Measurements from ENCODE around the gene KRTAP10-6.
"Not testable (repeated sequence)": the region's sequence is repeated elsewhere in the genome, so short reads cannot be mapped to it uniquely, and the experiment has no call there.

The KRTAP10-6 gene

DNA sequence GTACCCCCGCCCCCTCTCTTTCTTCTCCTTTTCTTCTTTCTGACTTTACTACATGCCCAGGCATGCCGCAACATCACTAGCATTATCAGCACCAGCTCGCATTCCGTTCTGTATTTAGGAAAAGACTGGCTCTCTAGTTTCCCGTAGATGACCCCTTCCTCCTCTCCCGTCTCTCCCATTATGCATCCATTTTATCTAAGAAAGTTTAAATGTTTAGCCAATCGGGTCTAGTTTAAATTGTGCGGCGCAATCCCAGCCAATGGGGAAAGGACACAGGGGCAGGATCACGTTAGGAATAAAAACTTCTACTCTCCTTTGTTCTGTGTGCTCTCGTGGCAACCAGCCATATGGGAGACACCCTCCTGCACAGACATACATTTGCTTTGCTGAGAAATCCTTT, 5.8 kb upstream of the KRTAP10-6 start:
- DNase-seq (ENCODE audit: low read depth), result no peak

DNA sequence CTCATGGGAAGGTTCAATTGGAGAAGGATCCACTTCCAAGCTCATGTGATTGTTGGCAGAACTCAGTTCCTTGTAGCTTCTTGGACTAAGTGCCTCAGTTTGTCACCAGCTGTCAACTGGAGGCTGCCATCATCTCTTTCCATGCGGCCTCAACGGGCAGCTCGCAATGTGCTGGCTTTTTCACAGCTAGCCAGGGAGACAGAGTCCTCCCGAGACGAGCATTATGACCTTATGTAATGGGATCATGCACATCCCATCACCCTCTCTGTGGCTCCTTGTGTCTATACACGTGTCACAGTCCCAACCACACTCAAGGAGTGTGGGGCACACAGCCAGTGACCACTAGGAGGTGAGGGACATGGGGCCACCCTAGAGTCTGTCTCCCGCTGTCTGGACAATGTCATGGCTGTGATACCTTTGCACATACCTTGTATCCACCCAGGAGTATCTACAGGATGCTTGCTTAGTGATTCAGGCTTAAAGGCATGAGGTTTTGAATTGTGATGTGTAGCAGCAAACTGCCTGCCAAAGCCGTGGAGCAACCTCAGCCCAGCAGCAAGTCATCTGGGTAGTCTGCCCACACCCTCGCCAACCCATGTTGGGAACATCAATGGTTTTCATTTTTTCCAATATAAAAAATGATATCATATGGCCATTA, 3.9 kb upstream of the KRTAP10-6 start:
- no peak for DNase-seq (ENCODE audit: low read depth)

DNA sequence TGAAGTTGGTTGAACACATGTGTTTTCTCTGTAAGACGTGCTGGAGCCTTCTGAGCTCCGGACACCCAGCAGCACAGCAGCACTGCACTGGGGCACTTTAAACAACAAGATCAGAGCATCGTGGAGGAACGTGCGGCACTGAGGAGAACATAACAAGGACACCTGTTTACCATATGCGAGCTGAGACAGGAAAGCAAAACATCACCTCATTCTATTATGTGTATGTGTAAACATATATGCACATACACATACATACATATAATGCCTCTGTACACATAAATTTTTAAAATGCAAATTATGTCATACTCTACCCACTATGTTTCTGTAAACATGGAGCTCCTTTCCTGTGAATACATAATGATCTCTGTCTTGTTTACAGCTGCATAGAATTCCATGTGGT, 3.2 kb upstream of the KRTAP10-6 start:
- DNase-seq (ENCODE audit: low read depth), result no peak

DNA sequence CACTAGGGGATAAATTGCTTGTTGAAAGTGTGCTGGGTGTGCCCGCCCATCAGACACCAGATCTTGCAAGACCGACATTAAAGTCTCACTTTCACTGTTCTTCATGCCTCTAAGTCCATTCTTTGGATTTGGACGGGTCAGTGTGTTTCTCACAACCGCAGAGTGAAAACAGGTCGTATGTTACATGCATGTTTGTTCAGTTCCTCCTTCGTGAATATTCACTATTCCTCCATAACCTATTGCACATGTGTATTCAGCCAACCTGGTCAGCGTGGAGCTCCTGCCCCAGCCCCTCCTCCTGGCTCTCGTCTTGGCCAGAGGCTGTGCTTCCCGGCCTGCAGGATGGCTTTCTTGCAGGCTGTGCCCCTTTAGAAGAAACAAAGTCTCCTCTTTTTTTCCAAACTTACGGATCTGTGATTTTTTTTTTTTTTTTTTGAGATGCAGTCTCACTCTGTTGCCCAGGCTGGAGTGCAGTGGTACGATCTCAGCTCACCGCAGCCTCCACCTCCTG, 2.2 kb upstream of the KRTAP10-6 start:
- DNase-seq (ENCODE audit: low read depth), result no peak

DNA sequence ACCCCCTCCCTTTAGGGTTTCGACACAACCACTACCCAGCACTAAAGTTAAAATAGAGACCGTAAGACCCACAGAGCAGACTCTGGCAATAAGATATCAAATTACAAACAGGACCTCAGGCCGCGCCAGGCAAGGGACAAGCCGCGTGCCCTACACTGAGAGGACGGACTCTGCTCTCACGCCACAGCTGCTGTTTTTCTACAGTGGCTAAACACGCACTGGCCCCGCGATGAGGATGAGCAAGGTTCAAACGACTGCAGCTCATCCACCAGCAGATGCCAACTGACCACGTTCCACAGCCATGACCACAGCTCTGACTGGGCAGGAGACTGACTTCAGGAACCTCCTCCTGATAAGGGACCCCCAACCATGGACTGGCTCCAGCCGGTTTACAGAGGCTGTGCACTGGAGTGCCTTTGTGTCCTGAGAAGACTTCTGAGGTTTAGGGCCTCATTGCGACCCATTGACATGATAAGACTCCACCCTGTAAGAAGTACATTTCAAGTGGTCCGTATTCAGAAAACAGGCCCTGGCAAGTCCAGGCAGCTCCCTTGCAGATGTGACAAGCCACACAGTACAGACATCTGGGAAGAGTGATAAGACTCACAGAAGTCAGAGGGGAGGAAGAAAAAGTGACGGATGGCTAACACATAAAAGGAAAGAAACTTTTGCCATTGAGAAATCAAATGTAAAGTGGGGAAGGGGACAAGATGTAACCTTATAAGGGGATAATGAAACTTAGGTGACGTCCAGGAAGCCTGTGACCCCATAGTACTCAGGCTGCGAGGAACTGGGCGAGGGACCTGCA, 1.5 kb upstream of the KRTAP10-6 start:
- DNase-seq (ENCODE audit: low read depth), result no peak

DNA sequence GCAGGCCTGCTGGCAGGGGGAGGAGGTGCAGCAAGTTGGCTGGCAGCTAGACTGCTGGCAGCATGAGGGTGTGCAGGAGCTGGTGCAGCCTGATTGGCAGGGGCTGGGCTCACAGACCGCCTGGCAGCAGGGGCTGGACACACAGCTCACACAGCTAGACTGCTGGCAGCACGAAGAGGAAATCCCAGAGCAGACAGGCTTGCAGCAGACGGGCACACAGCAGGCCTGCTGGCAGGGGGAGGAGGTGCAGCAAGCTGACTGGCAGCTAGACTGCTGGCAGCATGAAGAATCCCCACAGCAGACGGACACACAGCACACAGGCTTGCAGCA, 539 bp downstream of the KRTAP10-6 start:
- DNase-seq (ENCODE audit: low read depth), result not testable (repeated sequence)

DNA sequence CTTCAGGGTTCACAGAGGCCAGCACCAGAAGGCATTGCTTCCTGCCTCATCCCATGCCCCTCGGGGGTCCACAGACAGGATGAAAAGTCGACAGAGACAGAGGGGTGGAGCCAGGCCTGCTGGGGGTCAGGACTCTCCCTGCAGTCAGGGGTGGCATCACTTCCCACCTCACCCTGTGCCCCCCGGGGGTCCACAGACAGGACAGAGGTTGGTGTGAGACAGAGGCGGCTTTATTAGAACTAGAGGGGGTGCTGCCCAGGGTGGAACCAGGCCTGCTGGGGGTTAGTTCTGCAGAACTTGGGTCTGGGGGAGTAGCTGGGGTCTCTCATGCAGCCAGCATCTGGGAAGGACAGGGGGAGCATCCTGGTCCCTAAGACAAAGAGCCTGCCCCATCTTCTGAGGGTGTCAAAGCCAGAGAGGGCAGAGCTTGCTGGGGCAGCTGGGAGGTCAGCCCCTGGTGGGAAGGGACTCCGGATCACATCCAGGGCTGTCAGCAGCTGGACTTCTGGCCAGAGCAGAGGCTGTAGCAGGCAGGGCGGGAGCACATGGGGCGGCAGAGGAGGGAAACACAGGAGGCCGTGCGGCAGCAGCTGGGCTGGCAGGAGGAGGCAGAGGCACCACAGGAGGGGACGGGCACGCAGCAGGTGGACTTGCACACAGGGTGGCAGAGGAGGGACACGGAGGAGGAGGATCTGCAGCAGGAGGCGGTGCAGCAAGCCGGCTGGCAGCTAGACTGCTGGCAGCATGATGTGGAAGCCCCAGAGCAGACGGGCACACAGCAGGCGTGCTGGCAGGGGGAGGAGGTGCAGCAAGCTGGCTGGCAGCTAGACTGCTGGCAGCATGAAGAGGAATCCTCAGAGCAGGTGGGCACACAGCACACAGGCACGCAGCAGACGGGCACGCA, 1.2 kb downstream of the KRTAP10-6 start:
- DNase-seq (ENCODE audit: low read depth), result not testable (repeated sequence)

DNA sequence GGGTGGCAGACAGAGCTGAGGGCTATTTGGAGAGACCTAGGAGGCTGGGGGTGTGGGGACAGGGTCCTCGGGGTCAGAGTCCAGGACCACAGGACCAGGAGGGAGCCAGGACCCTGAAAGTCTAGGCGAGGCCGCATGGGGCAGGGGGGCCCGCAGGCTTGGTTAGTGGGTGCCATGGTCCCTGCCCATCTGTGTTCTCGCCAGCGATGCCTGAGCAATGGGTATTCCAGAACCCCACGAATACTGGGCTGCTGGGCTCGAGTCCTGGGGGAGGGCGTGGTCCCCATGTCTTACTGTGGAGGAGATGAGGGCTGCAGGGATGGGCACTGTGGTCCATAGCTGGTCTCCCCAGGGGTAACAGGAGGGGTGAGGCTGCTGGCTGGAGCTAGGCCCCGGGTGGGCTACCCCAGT, 2.0 kb downstream of the KRTAP10-6 start:
- no peak for DNase-seq (ENCODE audit: low read depth)

DNA sequence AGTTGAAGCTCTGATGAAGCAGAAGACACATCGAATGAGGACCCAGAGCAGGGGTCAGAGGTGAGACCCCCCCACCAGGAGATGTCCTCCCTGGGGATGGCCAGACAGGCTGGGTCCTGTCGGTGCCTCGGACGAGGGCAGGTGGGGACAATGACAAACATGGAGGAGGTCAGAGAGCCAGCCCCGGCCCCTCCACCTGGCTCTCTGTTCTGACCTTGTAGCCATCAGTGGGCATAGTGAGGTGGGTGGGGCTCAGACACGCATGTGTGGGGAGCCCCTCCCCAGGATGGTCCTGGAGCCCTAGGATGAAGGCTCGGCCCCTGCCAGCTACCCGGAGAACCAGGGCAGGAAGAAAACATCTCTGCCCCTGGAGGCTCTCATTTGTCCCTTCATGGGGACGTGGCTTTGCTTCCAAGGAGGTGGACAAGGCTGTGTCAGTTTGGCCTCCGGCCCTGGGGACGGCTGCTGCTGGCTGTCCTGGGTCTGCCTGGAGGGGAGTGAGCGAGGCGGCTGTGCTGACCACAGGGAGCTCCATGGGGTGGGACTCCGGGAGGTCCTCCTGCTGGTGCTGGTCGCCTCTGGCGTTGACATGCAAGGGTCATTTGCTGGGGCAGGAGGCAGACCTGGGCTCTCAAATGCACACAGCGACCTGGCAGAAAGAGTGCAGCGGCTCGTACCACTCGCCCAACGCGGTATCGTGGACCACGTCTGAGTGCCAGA, 2.6 kb downstream of the KRTAP10-6 start:
- no peak for DNase-seq (ENCODE audit: low read depth)

DNA sequence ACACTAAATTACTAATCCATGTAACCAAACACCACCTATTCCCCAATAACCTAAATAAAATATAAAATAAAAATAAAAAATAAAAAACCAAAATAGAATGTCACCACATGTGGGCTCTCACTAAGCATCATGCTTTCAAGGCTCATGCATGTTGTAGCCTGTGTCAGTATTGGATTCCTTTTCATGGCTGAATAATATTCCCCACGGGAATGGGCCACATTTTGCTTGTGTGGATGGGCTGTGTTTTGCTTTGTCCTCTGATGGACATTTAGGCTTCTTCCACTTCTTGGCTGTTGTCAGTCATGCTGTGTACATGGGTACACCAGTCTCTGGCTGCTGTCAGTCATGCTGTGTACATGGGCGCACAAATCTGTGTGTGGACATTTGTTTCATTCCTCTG, 3.2 kb downstream of the KRTAP10-6 start:
- no peak for DNase-seq (ENCODE audit: low read depth)

DNA sequence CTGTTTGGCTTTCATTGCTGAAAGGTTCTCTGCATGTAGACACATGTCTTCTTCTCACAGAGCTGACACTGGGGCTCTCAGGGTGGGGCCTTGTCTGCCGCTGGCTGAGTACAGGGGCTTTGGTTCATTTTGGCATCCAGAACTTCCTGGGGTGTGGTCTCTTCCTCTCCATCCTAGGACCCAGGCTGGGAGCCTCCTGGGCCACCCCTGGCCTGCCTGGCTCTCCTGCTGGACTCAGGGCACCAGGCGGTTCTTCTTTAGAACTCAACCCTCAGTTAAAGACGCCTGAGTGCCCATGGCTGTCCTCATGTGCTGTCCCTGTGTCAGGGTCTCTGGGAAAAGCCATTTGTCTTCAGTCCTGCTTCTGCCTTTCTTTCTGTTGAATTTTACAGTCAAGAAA, 6.4 kb downstream of the KRTAP10-6 start:
- no peak for DNase-seq (ENCODE audit: low read depth)

DNA sequence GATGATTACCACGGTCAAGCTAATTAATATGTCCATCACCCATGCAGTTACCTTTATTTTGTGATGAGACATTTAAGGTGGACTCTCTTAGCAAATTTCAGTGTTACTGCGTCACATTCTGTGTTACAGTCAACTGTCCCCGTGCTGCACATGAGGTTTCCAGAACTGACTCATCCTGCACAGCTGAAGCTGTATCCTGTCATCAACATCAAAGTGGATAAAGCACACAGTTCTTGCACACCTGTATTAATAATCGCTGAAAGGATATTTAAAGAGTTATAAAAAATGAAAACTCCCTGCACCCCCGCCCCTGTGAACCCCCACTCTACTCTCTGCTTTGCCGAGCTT, 8.5 kb downstream of the KRTAP10-6 start:
- no peak for DNase-seq (ENCODE audit: low read depth)

DNA sequence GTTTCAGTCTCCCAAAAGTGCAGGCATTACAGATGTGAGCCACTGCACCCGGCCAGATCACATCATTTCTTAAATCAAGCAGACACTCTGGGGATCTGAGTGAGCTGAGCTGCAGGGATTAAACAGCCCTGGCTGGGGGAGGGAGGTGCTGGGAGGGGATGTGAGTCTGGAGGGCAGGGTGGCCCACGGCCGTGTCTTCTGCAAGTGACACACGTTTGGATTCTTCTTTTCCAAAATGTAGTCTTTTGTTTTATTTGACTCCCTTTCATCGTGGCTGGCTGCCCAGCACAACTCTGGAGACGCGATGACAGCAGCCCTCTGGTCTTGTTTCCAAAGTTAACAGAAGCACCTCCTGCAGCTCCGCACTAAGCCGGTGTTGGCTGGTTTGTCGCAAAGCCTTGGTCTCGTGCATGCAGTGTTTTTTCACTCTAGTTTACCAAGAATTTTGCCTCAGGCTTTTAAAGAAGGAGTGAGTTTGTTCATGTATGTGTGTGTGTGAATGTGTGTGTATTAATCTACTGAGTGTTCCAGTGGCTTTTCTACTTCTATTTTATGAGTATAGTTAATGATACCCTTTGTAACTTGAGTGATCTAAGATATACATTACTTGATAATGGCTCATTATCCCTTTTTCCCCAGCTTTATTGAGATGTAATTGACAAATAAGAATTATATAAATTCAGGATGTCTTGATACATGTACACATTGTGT, 9.1 kb downstream of the KRTAP10-6 start:
- no peak for DNase-seq (ENCODE audit: low read depth)

DNA sequence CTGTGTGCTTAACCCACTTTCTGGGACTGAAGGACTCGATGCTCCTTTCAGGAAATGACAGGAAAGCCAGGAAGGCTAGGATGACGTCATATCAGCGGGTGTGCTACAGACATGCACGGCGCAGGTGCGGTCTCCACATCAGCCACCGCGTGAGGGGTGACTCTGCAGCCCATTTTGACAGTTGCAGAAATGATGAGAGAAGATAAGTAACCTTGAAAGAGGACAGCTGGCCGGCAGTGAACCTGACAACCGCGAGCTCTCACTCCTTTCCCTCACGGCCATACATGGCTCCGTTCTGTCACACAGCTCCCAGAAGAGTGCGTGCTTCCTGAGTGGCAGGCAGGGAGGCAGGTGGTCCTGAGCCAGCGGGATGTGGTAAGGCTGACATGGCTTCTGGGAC, 10.2 kb downstream of the KRTAP10-6 start:
- DNase-seq (ENCODE audit: low read depth), result no peak

DNA sequence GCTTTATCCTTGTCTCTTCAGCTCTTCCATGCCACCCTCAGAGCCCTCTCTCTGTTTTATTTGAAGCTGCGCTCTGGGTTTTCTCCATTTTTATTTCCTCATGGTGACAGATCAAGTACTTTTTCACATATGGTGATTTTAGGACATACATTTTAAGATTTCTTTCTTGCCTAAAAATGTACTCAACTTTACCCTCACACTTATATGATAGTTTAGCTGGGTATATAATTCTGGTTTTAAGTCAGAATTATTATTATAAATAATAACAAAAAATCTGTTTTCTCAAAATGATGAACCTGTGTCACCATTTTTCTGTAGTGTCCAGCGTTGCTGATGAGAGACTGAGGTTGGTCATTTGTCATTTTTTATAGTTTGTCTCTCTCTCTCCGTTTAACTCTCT, 11.1 kb downstream of the KRTAP10-6 start:
- no peak for DNase-seq (ENCODE audit: low read depth)

DNA sequence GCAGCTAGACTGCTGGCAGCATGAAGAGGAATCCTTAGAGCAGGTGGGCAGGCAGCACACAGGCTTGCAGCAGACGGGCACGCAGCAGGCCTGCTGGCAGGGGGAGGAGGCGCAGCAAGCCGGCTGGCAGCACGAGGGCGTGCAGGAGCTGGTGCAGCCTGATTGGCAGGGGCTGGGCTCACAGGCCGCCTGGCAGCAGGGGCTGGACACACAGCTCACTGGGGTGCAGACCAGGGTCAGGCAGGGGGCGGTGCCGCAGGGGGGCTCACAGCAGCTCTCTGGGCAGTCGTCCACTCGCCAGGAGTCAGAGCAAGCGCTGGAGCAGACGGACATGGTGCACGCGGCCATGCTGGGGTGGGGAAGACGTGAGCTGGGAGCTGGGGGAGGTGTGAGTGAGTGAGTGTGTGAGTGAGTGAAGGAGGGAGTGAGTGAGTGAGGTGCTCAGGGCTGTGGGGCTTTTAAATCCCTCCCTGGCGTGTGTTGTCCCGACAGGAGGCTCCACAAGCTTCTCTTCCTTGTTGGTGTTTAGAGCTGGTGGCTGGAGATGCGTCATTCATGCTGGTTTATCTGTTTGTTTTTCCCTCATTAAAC, 12.0 kb downstream of the KRTAP10-6 start, which contains the start of gene KRTAP10-5:
TSS of gene KRTAP10-5 (minus strand) at position 374 of the 591 bp plus-strand sequence. CDS start at position 348, 26 bp downstream.
- DNase-seq (ENCODE audit: low read depth), result not testable (repeated sequence)

DNA sequence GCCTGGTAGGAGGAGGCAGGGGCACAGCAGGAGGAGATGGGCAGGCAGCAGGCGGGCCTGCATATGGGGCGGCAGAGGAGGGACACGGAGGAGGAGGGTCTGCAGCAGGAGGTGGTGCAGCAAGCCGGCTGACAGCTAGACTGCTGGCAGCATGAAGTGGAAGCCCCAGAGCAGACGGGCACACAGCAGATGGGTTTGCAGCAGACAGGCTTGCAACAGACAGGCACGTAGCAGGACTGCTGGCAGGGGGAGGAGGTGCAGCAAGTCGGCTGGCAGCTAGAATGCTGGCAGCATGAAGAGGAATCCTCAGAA, 12.5 kb downstream of the KRTAP10-6 start:
- DNase-seq (ENCODE audit: low read depth), result no peak

DNA sequence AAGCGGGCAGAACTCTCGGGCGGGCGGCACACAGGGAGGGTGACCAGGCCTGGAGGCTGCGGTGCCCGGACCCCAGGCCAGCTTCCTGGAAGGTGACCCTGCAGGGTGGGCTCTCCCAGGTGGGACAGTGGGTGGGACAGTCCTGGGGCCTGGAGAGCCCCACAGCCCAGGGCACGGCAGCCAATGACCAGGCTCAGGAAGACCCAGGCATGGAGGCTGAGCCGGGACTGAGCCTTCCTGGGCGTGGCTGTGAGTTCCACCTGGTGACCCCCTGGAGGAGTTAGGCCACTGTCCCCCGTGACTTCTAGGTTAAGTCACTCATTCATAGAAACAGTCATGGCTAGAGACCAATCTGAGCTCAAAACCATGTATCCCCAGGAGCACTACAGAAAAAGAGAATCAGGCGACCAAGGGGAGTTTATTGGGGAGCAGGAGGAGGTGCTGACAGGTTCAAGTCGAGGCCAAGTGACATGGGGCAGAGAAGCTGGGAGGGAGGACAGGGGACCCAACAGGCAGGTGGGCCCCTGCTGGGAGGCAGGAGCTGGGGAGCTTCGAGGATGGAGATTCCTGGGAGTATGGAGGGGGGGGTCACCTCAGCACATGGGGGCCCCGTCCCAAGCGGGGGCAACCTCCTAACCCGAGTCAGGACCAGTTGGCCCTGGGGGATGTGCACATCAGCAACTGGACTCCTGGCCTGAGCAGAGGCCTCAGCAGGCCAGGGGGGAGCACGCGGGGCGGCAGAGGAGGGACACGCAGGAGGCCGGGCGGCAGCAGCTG, 13.1 kb downstream of the KRTAP10-6 start:
- no peak for DNase-seq (ENCODE audit: low read depth)

DNA sequence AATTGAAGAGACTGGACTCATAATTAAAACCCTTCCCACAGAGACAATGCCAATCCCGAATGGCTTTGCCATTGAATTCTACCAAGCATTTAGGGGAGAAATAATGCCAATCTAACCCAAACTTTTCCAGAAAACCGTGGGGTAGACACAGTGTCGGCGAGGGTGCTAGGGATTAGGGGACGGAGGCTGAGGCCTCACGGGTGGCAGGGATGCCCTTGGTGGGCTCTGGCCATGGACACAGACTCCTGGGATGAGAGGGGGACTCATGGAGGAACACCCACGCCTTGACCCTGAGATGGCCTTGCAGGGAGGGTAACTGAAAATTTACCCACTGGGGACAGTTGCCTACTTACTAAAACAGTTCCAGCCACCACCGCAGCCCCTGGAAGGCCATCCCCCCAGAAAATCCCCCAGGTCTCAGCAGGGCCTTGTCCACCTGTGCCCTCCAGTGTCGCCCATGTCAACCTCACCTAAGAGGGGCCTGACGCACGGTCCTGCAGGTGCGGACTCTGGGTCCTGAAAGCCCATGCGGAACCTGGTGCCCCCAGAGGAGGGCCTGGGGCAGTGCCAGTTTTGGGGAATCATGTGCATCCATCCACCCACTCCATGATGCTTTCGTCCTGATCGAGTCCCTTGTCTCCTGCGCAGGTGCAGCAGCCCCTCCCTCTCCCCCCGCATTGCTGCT, 13.8 kb downstream of the KRTAP10-6 start:
- DNase-seq (ENCODE audit: low read depth), result no peak

DNA sequence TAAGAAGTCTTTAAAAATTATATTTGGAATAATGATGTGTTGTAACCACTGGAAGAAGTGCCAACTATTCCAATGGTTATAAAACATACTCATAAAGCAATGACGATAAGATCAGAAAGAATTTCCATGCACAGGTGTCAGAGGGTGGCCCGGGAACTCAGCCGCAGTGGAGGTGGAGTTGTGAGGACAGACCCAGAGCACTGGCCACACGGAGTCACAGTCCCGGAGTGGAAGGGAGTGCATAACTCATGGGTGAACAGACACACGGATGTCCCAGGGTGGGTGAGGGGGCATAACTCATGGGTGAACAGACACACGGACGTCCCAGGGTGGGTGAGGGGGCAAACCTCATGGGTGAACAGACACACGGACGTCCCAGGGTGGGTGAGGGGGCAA, 16.3 kb downstream of the KRTAP10-6 start:
- DNase-seq (ENCODE audit: low read depth), result no peak
